Activated T-helper 9 cell treated with anti-CD3 and anti-CD28 coated beads, Interleukin-2, amount 50 U/mL, for 16 hours (primary cell): ENCODE data around the gene OSGEP.

Source experiments
- DNase-seq: peaks from one replicate; pipeline ENCODE4 v3.0.0-alpha.2; 2020; ENCODE audit warnings: low read depth

Gene OSGEP

GRCh38 chr14:20429801-20430669, 24.6 kb downstream of the OSGEP start:
- no peak for DNase-seq

- no peak for DNase-seq
Observed at GRCh38 chr14:20428802-20429201, 25.8 kb downstream of the OSGEP start.

- DNase-seq = no peak
Observed at GRCh38 chr14:20428010-20428365, 26.6 kb downstream of the OSGEP start.

GRCh38 chr14:20427231-20428009, 27.2 kb downstream of the OSGEP start:
- DNase-seq = no peak

- no peak for DNase-seq
Observed at GRCh38 chr14:20424851-20425250, 29.8 kb downstream of the OSGEP start.

GRCh38 chr14:20422886-20423285, 31.7 kb downstream of the OSGEP start:
- no peak for DNase-seq

GRCh38 chr14:20421267-20421666, 33.3 kb downstream of the OSGEP start:
- no peak for DNase-seq

GRCh38 chr14:20419419-20419818, 35.2 kb downstream of the OSGEP start:
- no peak for DNase-seq

GRCh38 chr14:20418501-20418909, 36.1 kb downstream of the OSGEP start:
- no peak for DNase-seq

- DNase-seq = no peak
Observed at GRCh38 chr14:20417250-20418186, 37.1 kb downstream of the OSGEP start.

- DNase-seq = no peak
Observed at GRCh38 chr14:20416223-20416622, 38.4 kb downstream of the OSGEP start.

GRCh38 chr14:20415782-20416206, 38.8 kb downstream of the OSGEP start:
- DNase-seq = no peak

- no peak for DNase-seq
Observed at GRCh38 chr14:20413744-20414082, 40.9 kb downstream of the OSGEP start.

GRCh38 chr14:20412876-20413743, 41.5 kb downstream of the OSGEP start, which contains the start of gene TEP1:
Gene TEP1 (minus strand): TSS chr14:20413501. CDS start chr14:20408439, 5,062 bp downstream.
- DNase-seq = peak; percentile 64

- no peak for DNase-seq
Observed at GRCh38 chr14:20412411-20412810, 42.2 kb downstream of the OSGEP start.

GRCh38 chr14:20409226-20409625, 45.4 kb downstream of the OSGEP start:
- DNase-seq = no peak

- DNase-seq = no peak
Observed at GRCh38 chr14:20403521-20403920, 51.1 kb downstream of the OSGEP start.

- no peak for DNase-seq
Observed at GRCh38 chr14:20400965-20401593, 53.5 kb downstream of the OSGEP start.

GRCh38 chr14:20400589-20400964, 54.0 kb downstream of the OSGEP start:
- no peak for DNase-seq

- no peak for DNase-seq
Observed at GRCh38 chr14:20397511-20397910, 57.1 kb downstream of the OSGEP start.
